Measurements from ENCODE around the gene PCIF1.

DNA sequence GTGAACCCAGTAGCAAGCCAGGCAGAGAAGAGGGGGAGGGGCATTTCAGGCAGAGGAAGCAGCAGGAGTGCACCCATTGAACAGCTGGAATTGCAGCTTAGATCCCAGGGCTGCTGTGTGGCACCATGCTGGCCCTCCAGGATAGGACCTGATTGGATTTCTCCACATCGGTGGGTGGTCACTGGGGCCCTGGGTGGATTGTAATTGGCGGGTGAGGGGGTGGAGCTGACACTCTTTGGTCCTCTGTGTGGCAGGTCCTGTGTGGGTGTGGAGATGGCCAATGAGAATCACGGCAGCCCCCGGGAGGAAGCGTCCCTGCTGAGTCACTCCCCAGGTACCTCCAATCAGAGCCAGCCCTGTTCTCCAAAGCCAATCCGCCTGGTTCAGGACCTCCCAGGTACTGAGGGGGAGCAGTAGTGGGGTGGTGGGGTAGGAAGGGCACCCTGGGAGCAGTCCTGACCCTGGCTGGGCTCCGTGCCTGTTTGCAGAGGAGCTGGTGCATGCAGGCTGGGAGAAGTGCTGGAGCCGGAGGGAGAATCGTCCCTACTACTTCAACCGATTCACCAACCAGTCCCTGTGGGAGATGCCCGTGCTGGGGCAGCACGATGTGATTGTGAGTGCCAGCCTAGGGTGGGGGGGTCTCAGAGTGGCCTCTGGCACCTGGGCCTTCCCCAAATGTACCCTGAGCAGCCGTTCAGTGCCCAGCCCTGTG, 4.4 kb downstream of the PCIF1 start:
- TF ChIP-seq, protein P1, sequence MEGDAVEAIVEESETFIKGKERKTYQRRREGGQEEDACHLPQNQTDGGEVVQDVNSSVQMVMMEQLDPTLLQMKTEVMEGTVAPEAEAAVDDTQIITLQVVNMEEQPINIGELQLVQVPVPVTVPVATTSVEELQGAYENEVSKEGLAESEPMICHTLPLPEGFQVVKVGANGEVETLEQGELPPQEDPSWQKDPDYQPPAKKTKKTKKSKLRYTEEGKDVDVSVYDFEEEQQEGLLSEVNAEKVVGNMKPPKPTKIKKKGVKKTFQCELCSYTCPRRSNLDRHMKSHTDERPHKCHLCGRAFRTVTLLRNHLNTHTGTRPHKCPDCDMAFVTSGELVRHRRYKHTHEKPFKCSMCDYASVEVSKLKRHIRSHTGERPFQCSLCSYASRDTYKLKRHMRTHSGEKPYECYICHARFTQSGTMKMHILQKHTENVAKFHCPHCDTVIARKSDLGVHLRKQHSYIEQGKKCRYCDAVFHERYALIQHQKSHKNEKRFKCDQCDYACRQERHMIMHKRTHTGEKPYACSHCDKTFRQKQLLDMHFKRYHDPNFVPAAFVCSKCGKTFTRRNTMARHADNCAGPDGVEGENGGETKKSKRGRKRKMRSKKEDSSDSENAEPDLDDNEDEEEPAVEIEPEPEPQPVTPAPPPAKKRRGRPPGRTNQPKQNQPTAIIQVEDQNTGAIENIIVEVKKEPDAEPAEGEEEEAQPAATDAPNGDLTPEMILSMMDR (IDR thresholded peaks at IDR 0.05 in 4 of 5, conservative IDR thresholded peaks at IDR 0.05 in 1 of 5) = no peak
- no peak for TF ChIP-seq POLR2A (IDR thresholded peaks at IDR 0.05)

Measured in gastrocnemius medialis (tissue), 4 donors.